Transverse colon (tissue), 4 donors: ENCODE measurements around the gene ICE2. TPM values are rescaled to one million over a fixed set of nuclear protein-coding genes. Genes with fewer than 3 reads are reported as not detected.

ENCODE experiments used
- DNase-seq: peaks from one replicate; pipeline ENCODE4 v3.0.0-alpha.2; 2019
- H3K27ac ChIP-seq, 4 donors: fragments of 200-600 bp; sonication (generic); 2 replicates each; pipeline ENCODE4 v1.5.1; 2016 to 2018; ENCODE audit warnings: inconsistent platforms in 4 of 4
- H3K27me3 ChIP-seq: fragments of 200-600 bp; sonication (generic); 2 replicates; pipeline ENCODE4 v1.5.1; 2017; ENCODE audit warnings: inconsistent platforms
- H3K36me3 ChIP-seq, 4 donors: fragments of 200-600 bp; sonication (generic); 2 replicates each; pipeline ENCODE4 v1.5.1; 2017 to 2019; ENCODE audit warnings: inconsistent platforms in 4 of 4
- H3K4me1 ChIP-seq, 4 donors: fragments of 200-600 bp; sonication (generic); 2 replicates each; pipeline ENCODE4 v1.5.1; 2017 to 2020; ENCODE audit warnings: inconsistent platforms in 4 of 4
- H3K4me3 ChIP-seq, 4 donors: fragments of 200-600 bp; sonication (generic); 1 replicate in 1 of 4; 2 replicates in 3 of 4; pipeline versions ENCODE4 v1.5.1 to v1.6.1; 2017 to 2019; ENCODE audit warnings: inconsistent platforms in 4 of 4
- H3K9me3 ChIP-seq, 2 donors: fragments of 200-600 bp; sonication (generic); 2 replicates each; pipeline ENCODE4 v1.5.1; 2017 to 2019; ENCODE audit warnings: inconsistent platforms in 2 of 2
- EP300 ChIP-seq: sonication (generic); formaldehyde crosslinking; IDR thresholded peaks from one replicate; pipeline ENCODE4 v1.6.1; 2017; ENCODE audit warnings: antibody characterized with exemption, low read depth
- POLR2A ChIP-seq: fragments of 450-650 bp; IDR thresholded peaks from one replicate; pipeline ENCODE4 v1.6.1; 2016; ENCODE audit warnings: antibody characterized with exemption, mild to moderate bottlenecking, moderate library complexity
- POLR2AphosphoS5 ChIP-seq, 3 donors: sonication (generic); formaldehyde crosslinking; IDR thresholded peaks; one replicate each; pipeline ENCODE4 v1.6.1; 2016; ENCODE audit warnings: antibody characterized with exemption in 3 of 3
- WGBS, 2 donors: methylation state at CpG; one replicate each; pipeline ENCODE4 v1.1.5; 2018; ENCODE audit warnings: low coverage in 1 of 2; 5-methylcytosine and 5-hydroxymethylcytosine counted together
- in situ Hi-C, 4 donors: fragments of 200-750 bp; cut with MboI; loops; one replicate each; pipeline versions ENCODE4 v1.15.0 to v1.15.1; 2017; ENCODE audit warnings: low sequenced_read_pairs in 3 of 4, low pct_ligation_motif_present in 1 of 4, low pct_unique_long_range_greater_than_20kb in 1 of 4
- intact Hi-C: fragments of 100-400 bp; cut with DNase I; formaldehyde crosslinking; loops from one replicate; pipeline ENCODE4 v1.15.1; 2023; ENCODE audit warnings: low total_unique reads
- total RNA-seq, 4 donors: library from RNA; depleted of rRNA; stranded (reverse); fragments of >200 nt; gene quantifications; one replicate each; pipeline ENCODE4 v1.1.0, GENCODE V29; 2016
- TF ChIP-seq, protein P1 (sequence below), 5 experiments: fragments of 200-600 bp in 3 of 5; fragments of 450-650 bp in 2 of 5; sonication (generic) in 3 of 5; IDR thresholded peaks; 1 replicate in 2 of 5; 2 replicates in 3 of 5; pipeline ENCODE4 v1.5.1; 2016 to 2017; ENCODE audit warnings: antibody characterized with exemption in 5 of 5, inconsistent platforms in 3 of 5, mild to moderate bottlenecking in 2 of 5, moderate library complexity in 1 of 5

ICE2 gene
- total RNA-seq, 4 donors from 2014 or later, result 14.6 to 83.4 (median 26.5) TPM

GRCh38 chr15:60525341-60526039, 46.5 kb upstream of the ICE2 start:
- no peak overlapping the region for H3K27ac ChIP-seq
- in situ Hi-C loops, result no loop called here

DNA sequence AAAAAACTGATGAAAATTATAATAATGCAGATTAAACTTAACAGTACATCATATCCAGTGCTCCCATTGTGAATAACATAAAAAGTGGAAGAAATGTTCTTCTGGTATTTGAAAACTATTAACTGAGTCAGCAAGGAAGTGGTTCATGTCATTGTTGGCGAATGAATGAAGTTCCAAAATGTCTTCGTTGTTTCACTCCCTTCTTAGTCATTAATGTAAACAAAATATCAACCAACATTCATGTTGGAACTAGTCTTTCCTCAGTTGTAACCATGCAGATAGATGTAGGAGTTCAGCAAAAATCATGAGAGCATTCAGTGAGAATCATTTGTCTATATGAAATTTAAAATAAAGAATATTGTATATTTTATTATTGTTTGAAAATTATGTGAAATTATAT, 44.1 kb upstream of the ICE2 start:
- Histone ChIP-seq H3K9me3 (no peaks in the 10 kb centered on the region), H3K27me3 (no peaks in the 10 kb centered on the region), H3K4me3 (no peak overlapping the region), H3K27ac (no peak overlapping the region), H3K4me1 (peaks cover 0 to 8% (median 1%) of the 10 kb centered on the region in 4 donors), H3K36me3 (no peaks in the 10 kb centered on the region)
- no peak for TF ChIP-seq POLR2AphosphoS5 (IDR thresholded peaks at IDR 0.05)
- TF ChIP-seq EP300, result no peak
- TF ChIP-seq POLR2A, result no peak
- TF ChIP-seq, protein P1, sequence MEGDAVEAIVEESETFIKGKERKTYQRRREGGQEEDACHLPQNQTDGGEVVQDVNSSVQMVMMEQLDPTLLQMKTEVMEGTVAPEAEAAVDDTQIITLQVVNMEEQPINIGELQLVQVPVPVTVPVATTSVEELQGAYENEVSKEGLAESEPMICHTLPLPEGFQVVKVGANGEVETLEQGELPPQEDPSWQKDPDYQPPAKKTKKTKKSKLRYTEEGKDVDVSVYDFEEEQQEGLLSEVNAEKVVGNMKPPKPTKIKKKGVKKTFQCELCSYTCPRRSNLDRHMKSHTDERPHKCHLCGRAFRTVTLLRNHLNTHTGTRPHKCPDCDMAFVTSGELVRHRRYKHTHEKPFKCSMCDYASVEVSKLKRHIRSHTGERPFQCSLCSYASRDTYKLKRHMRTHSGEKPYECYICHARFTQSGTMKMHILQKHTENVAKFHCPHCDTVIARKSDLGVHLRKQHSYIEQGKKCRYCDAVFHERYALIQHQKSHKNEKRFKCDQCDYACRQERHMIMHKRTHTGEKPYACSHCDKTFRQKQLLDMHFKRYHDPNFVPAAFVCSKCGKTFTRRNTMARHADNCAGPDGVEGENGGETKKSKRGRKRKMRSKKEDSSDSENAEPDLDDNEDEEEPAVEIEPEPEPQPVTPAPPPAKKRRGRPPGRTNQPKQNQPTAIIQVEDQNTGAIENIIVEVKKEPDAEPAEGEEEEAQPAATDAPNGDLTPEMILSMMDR (IDR thresholded peaks at IDR 0.05), result no peak
- no peak for DNase-seq
- 37 to 72% methylated on average over 2 of the region's 2 CpGs for WGBS, 2 donors
- intact Hi-C loops, result no loop called here
- in situ Hi-C loops, result loop anchor here in 1 of 4 donors (25.0 kb wide), 1 partner anchor 1314 kb away; no protein-coding TSS in a partner anchor

More at GRCh38 chr15:60525341-60526039, 46.5 kb upstream of the ICE2 start:
- WGBS, 2 donors, result 70 to 86% methylated on average over 4 of the region's 4 CpGs
- no peaks in the 10 kb centered on the region for H3K36me3 ChIP-seq
- TF ChIP-seq POLR2A (no peak), EP300 (no peak)
- H3K27me3 ChIP-seq, result no peaks in the 10 kb centered on the region
- no peaks in the 10 kb centered on the region for H3K9me3 ChIP-seq
- no peak overlapping the region for H3K4me3 ChIP-seq
- intact Hi-C loops, result no loop called here
- no peak for DNase-seq
- H3K4me1 ChIP-seq, result peaks cover 0 to 13% (median 1%) of the 10 kb centered on the region in 4 donors

DNA sequence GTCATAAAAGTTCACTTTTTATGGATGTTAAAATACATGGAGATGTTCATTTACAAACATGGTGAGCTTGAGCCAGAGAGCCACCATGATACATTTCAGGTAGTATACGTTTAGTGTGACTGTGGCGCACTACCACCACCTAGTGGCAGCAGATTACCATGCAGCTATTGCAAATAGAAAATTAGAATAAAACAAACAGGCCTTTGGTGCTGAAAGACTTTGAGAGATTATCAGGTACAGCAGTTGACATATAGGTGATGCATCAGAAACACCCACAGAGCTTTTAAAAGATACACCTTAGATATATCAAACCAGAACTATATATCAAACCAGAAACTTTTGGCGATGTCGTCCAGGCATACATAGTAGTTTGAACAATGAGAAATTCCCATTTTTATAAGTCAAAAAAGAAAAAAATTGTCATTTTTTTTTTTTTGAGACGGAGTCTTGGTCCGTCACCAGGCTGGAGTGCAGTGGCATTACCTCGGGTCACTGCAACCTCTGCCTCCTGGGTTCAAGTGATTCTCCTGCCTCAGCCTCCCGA, 42.0 kb upstream of the ICE2 start:
- in situ Hi-C loops (loop anchor here in 1 of 4 donors (25.0 kb wide), 1 partner anchor 1316 kb away; no protein-coding TSS in a partner anchor), intact Hi-C loops (no loop called here)
- no peaks in the 10 kb centered on the region for H3K9me3 ChIP-seq
- DNase-seq, result peak; percentile 81
- H3K27ac ChIP-seq, result no peak overlapping the region
- TF ChIP-seq POLR2AphosphoS5 (IDR thresholded peaks at IDR 0.05), result no peak
- TF ChIP-seq, protein P1 (IDR thresholded peaks at IDR 0.05), result peak; percentile 77 to 93 (median 86)
- H3K4me3 ChIP-seq, result no peak overlapping the region
- H3K27me3 ChIP-seq, result no peaks in the 10 kb centered on the region
- WGBS, 2 donors, result 60 to 73% methylated on average over 5 to 8 of the region's 8 CpGs
- H3K4me1 ChIP-seq, result peaks cover 0 to 8% (median 0%) of the 10 kb centered on the region in 4 donors
- no peaks in the 10 kb centered on the region for H3K36me3 ChIP-seq

DNA sequence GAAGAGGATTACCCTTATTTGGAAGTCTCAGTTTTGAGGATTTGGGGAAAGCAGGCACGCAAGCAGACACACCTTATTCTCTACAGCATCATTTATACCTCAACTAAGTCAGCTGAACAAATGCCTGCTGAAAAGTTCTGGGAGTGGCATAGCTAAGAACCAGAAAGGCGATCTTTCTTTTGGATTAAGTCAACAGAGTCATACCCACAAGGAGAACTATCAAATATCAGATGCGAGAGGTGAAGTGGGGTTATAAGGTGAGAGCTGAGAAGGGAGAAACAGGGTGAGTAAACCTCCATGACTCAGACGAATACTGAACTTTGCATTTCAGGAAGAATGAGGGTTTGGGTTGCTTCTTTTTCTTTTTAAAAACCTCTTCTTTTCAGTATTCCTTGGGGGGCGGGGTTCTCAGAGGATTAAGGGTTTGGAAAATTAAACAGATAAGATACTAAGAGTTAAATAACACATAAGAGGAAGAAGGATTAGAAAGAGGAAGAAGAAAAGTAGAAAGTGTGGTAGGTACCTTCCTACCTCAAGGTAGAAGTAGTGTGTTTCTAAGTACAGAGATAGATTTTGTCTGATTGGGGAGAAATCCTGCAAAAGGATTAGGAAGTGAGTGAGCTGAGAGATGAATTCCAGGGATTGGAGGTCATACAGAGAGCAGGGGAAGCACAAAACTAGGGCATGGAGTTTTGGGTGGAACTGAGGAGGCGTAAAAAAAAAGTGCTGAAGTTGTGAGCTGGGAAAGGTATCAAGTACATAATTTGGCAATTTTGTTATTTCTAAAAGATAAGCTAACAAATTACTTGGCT, 41.3 kb upstream of the ICE2 start:
- in situ Hi-C loops, result loop anchor here in 1 of 4 donors (25.0 kb wide), 1 partner anchor 1317 kb away; no protein-coding TSS in a partner anchor
- H3K27ac ChIP-seq, result no peak overlapping the region

DNA sequence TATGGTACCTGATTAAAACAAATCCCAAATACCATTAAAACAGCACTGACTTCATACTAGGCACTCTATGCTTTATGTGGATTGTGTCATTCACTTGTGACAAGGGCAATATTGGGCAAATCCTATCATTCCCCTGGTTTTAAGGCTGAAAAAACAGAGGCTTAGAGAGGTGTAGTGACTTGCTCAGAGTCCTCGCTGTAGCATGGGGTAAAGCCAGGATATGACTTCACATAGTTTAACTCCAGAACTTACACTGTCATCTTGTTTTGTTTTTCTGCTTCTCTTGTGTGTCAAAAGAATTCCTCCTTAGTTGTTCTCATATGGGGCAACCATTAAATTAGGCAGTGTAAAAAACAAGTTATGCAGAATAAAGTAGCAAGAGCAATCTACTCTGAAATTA, 40.3 kb upstream of the ICE2 start:
- Histone ChIP-seq H3K9me3 (no peaks in the 10 kb centered on the region), H3K36me3 (no peaks in the 10 kb centered on the region), H3K4me1 (peaks cover 0 to 8% (median 0%) of the 10 kb centered on the region in 4 donors), H3K4me3 (no peak overlapping the region), H3K27me3 (no peaks in the 10 kb centered on the region), H3K27ac (no peak overlapping the region)
- 83% methylated on average over 1 of the region's 1 CpG; no CpG with 5 or more reads in 1 of the 2 donors for WGBS, 2 donors
- TF ChIP-seq POLR2AphosphoS5 (IDR thresholded peaks at IDR 0.05) (no peak), POLR2A (no peak), EP300 (no peak)
- TF ChIP-seq, protein P1 (IDR thresholded peaks at IDR 0.05), result no peak
- in situ Hi-C loops (loop anchor here in 1 of 4 donors (25.0 kb wide), 1 partner anchor 1318 kb away; no protein-coding TSS in a partner anchor), intact Hi-C loops (no loop called here)
- no peak for DNase-seq

More for the DNA sequence above, 41.3 kb upstream of the ICE2 start:
- H3K27me3 ChIP-seq, result no peaks in the 10 kb centered on the region
- 64 to 68% methylated on average over 5 to 6 of the region's 6 CpGs for whole genome bisulfite sequencing, 2 donors
- H3K4me1 ChIP-seq, result peaks cover 0 to 8% (median 0%) of the 10 kb centered on the region in 4 donors
- no peak for TF ChIP-seq POLR2AphosphoS5 (IDR thresholded peaks at IDR 0.05)
- H3K4me3 ChIP-seq, result no peak overlapping the region
- intact Hi-C loops, result no loop called here
- H3K36me3 ChIP-seq, result no peaks in the 10 kb centered on the region
- DNase-seq, result no peak
- H3K9me3 ChIP-seq, result no peaks in the 10 kb centered on the region
